HG02840 (cell line): ENCODE results near the gene CR1.
"Not testable (repeated sequence)": the region's sequence is repeated elsewhere in the genome, so short reads cannot be mapped to it uniquely, and the experiment has no call there.

Experiments used
- ATAC-seq: cut with Tn5 transposase; IDR thresholded peaks from one replicate; pipeline ENCODE4 v1.9.1; 2021; ENCODE audit warnings: mild to moderate bottlenecking, moderate library complexity, moderate number of reproducible peaks; ENCODE audit not compliant: unreplicated experiment, low FRiP score

CR1 gene

DNA sequence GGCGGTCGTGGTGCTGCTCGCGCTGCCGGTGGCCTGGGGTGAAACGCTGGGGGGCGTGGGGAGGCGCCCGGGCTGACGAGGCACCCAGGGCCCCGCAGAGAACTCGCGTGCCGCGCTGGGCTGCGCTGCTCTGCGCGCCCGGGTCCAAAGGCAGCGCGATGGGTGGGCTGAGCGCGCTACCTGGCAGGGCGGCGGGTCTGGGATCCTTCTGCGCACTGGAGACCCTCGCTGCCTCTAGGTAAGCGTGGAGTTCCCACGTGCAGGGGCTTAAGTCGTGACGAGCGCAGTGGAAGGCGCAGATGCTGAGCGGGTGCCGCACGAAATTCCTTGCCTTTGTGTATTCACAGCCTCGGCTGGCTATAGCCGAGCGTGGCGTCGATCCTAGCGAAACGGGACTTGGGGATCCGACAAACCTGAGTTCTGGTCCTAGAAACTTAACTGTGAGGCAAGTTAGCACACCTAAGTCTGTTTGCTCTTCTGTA is 173.6 kb downstream of the CR1 start:
- ATAC-seq: no peak

GRCh38 chr1:207670192-207670591 is 174.2 kb downstream of the CR1 start:
- ATAC-seq: peak; percentile 81

- ATAC-seq: no peak
These were observed 175.0 kb downstream of the CR1 start for GRCh38 chr1:207670997-207671396.

GRCh38 chr1:207672522-207673130 is 176.7 kb downstream of the CR1 start:
- no peak for ATAC-seq

- ATAC-seq: no peak
These were observed 177.4 kb downstream of the CR1 start for GRCh38 chr1:207673399-207673798.

DNA sequence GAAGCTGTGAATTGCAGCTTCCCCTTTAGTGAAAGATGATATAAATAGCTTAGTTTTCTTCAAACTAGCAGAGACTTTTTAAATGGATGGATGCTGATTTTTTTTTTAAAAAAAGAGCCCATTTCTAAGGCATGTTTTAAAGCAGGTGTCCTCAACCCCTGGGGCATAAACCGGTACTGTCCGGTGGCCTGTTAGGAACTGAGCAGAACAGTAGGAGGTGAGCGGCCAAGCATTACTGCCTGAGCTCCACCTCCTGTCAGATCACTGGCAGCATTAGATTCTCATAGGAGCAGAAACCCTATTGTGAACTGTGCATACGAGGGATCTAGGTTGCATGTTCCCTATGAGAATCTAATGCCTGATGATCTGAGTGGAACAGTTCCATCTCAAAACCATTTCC is 180.2 kb downstream of the CR1 start:
- ATAC-seq: no peak

DNA sequence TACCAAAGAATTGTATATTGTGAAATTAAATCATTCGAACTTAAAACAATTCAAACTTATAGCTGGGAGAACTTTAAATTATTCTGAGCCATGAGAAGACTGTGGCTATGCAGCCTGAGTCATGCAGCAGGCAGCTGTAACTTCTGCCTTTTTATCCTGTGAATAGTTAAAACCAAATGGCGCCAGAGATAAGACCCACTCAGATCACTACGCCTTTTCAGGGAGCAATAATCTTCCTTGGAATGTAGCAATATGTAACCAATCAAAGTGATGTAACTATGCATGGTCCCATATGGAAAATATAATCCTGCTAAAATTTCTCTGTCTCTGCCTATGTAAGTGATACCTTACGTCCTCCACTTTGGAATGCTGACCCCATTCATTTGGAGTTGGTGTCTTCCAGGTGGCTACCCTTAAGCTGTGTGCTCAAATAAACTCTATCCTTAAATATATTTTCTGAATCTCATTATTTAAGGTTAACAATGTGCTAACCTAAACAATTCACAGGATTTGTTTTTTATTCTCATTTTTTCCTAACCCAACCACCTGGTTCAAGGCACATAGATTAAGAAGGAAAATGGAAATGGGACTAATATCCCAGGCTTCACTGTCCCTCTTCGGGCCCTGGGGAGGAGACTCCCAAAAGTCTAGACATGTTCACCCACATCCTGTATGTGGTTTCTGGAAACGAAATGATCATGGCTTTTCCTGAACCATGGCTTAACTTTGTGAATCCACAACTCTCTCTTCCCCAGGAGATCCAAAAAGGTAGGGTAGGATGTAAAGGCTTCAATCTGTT is 184.8 kb downstream of the CR1 start:
- not testable (repeated sequence) for ATAC-seq

DNA sequence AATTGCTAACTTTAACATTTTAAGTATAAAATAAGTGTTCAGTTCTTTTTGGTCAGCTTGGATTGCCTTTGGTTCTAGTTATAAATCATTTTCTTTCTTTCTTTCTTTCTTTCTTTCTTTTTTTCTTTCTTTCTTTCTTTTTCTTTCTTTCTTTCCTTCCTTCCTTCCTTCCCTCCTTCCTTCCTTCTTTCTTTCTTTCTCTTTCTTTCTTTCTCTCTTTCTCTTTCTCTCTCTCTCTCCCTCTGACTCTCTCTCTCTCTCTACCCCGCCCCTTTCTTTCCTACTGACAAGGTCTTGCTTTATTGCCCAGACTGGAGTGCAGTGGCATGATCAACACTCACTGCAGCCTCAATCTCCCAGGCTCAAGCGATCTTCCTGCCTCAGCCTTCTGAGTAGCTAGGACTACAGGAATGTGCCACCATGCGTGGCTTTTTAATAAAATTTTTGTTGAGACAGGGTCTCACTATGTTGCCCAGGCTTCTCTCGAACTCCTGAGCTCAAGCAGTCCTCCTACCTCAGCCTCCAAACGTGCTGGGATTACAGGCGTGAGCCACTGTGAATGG is 187.0 kb downstream of the CR1 start:
- not testable (repeated sequence) for ATAC-seq

DNA sequence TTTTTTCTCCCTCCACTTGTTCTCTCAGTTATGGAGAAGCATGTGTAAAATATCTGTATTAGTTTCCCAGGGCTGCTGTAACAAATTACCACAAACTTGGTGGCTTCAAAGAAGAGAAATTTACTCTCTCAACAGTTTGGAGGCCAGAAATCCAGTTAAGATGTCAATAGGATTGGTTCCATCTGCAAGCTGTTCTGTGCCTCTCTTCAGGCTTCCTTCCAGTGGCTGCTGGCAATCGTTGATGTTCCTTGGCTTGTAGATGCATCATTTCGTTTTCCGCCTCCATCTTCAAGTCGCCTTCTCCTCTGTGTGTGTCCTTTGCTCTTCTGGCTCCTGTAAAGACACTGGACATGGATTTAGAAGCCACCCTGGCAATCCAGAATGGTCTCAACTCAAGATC is 194.6 kb downstream of the CR1 start:
- ATAC-seq: not testable (repeated sequence)

- ATAC-seq: no peak
These were observed 195.1 kb downstream of the CR1 start for GRCh38 chr1:207691010-207691409.
